Left ventricle myocardium inferior (tissue), 1 donor: ENCODE results near the gene CNTNAP2. TPM values are rescaled to one million over a fixed set of nuclear protein-coding genes. Genes with fewer than 3 reads are reported as not detected.

Experiments used
- DNase-seq: peaks from one replicate; pipeline ENCODE4 v3.0.0-alpha.2; 2020
- H3K27ac ChIP-seq: fragments of 200-600 bp; replicated peaks from 2 replicates; pipeline ENCODE4 v1.8.0; 2021
- H3K27me3 ChIP-seq: fragments of 200-600 bp; 2 replicates; pipeline ENCODE4 v1.8.0; 2021; ENCODE audit warnings: low read depth
- H3K36me3 ChIP-seq: fragments of 200-600 bp; 2 replicates; pipeline ENCODE4 v1.8.0; 2021
- H3K4me1 ChIP-seq: fragments of 200-600 bp; 2 replicates; pipeline ENCODE4 v1.8.0; 2021
- H3K4me3 ChIP-seq: fragments of 200-600 bp; 2 replicates; pipeline ENCODE4 v1.8.0; 2021; ENCODE audit warnings: mild to moderate bottlenecking, moderate library complexity
- H3K9me3 ChIP-seq: fragments of 200-600 bp; replicated peaks from 2 replicates; pipeline ENCODE4 v1.8.0; 2021
- intact Hi-C: fragments of 100-400 bp; cut with micrococcal nuclease; formaldehyde crosslinking; loops from one replicate; pipeline ENCODE4 v1.11.0; 2022
- total RNA-seq: library from RNA; stranded (reverse); fragmentation: NEBNext Ultra II Directional; extraction: Animal tissue kit (Norgen Biotek cat#: 25700); gene quantifications from one replicate; pipeline ENCODE4 v1.2.1, GENCODE V29; 2021
- TF ChIP-seq, protein P1 (sequence below): fragments of 200-600 bp; IDR thresholded peaks from 2 replicates; pipeline ENCODE4 v1.8.0; 2021; ENCODE audit warnings: antibody characterized with exemption, mild to moderate bottlenecking, borderline replicate concordance
- donor health status: DM: no; HTN: yes; CAD: no; lungs with severe emphysema.

The CNTNAP2 gene
- total RNA-seq, 1 donor from 2014 or later, result 0.99 TPM

DNA sequence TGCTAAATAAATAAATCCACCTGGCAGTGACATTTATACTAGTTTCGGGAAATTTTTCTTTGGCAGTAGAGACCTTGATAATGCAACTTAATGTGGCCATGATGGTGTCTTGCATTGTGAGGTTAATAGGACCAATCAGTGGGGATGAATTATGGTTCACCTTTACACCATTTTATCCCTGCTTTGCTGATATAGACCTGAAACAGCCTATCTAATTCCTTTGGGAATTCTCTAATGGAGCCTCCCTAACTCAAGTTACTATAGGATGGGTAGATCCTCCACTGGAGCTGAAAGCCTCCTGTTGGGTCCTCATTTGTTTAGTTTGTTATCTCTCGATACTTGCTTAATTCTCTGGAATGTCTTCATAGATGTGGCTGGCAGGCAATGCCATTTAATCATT, 276.7 kb downstream of the CNTNAP2 start:
- intact Hi-C loops, result no loop called here

DNA sequence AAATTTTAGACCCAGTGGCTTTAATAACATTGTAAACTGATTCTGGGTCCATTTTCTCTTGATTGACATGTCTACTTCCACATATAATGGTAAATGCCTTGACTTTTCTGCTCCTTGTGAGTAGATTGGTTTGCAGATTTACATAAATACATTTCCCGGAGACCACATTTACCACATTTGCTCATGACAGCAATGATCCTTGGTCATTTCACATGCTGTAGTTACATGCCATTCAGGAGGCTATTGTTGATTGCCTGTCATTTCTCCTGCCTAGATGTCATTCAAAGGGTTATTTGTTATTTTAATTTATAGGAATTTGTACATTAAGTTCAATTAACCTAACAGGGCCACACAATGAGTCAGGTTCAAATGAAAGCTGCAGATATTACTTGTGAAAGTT, 280.5 kb downstream of the CNTNAP2 start:
- no peaks in the 10 kb centered on the region for H3K4me1 ChIP-seq
- no peak overlapping the region for H3K4me3 ChIP-seq
- DNase-seq, result no peak
- intact Hi-C loops, result no loop called here
- no peaks in the 10 kb centered on the region for H3K36me3 ChIP-seq
- H3K27ac ChIP-seq, result no peak overlapping the region
- no peaks in the 10 kb centered on the region for H3K9me3 ChIP-seq
- TF ChIP-seq, protein P1, sequence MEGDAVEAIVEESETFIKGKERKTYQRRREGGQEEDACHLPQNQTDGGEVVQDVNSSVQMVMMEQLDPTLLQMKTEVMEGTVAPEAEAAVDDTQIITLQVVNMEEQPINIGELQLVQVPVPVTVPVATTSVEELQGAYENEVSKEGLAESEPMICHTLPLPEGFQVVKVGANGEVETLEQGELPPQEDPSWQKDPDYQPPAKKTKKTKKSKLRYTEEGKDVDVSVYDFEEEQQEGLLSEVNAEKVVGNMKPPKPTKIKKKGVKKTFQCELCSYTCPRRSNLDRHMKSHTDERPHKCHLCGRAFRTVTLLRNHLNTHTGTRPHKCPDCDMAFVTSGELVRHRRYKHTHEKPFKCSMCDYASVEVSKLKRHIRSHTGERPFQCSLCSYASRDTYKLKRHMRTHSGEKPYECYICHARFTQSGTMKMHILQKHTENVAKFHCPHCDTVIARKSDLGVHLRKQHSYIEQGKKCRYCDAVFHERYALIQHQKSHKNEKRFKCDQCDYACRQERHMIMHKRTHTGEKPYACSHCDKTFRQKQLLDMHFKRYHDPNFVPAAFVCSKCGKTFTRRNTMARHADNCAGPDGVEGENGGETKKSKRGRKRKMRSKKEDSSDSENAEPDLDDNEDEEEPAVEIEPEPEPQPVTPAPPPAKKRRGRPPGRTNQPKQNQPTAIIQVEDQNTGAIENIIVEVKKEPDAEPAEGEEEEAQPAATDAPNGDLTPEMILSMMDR, result no peak
- no peaks in the 10 kb centered on the region for H3K27me3 ChIP-seq

More for the DNA sequence above, 276.7 kb downstream of the CNTNAP2 start:
- H3K27me3 ChIP-seq, result no peaks in the 10 kb centered on the region
- H3K4me1 ChIP-seq, result no peaks in the 10 kb centered on the region
- no peak overlapping the region for H3K27ac ChIP-seq
- H3K9me3 ChIP-seq, result no peaks in the 10 kb centered on the region
- H3K36me3 ChIP-seq, result no peaks in the 10 kb centered on the region
- no peak overlapping the region for H3K4me3 ChIP-seq
- TF ChIP-seq, protein P1, result no peak
- no peak for DNase-seq

DNA sequence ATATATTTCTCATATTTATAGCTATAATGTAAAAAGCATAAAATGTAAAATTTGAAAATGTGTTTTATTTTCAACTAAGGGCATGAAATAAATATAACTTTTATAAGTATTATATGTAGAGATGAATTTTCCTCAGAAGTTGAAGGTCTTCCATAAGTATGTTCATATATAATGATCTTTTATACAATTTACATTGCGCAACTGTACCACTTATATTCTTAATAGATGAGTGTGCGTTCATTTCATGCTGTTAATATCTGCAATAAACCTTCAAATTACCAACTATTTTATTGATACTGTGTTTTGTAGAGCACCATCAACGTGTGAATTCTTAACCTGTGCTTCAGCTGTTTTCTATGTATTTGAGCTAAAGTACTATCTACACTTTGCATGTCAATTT, 285.3 kb downstream of the CNTNAP2 start:
- no peaks in the 10 kb centered on the region for H3K9me3 ChIP-seq
- H3K36me3 ChIP-seq, result no peaks in the 10 kb centered on the region
- no peaks in the 10 kb centered on the region for H3K4me1 ChIP-seq
- H3K27me3 ChIP-seq, result no peaks in the 10 kb centered on the region
- H3K4me3 ChIP-seq, result no peak overlapping the region
- DNase-seq, result no peak
- intact Hi-C loops, result no loop called here
- H3K27ac ChIP-seq, result no peak overlapping the region
- TF ChIP-seq, protein P1, result no peak

DNA sequence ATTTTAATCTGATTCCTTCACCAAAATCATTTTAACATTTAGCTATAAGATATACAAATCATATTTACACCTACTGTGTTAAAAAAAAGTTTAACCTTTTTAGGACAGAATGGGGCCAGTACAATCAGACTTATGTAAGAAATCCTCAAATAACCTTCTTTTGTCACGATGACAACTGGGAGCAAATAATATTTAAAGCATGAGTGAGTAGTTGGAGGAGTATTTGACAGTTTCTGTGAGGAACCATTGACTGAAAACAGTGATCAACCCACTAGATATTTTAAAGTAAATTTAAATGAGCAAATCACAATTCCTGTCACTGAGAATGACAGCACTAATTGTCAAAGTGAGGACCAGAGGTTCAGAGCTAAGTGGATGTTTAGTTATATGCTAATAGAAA, 289.1 kb downstream of the CNTNAP2 start:
- DNase-seq, result no peak
- TF ChIP-seq, protein P1, result no peak
- intact Hi-C loops, result no loop called here
- Histone ChIP-seq H3K9me3 (no peaks in the 10 kb centered on the region), H3K27ac (no peak overlapping the region), H3K4me3 (no peak overlapping the region), H3K36me3 (no peaks in the 10 kb centered on the region), H3K27me3 (no peaks in the 10 kb centered on the region), H3K4me1 (no peaks in the 10 kb centered on the region)

DNA sequence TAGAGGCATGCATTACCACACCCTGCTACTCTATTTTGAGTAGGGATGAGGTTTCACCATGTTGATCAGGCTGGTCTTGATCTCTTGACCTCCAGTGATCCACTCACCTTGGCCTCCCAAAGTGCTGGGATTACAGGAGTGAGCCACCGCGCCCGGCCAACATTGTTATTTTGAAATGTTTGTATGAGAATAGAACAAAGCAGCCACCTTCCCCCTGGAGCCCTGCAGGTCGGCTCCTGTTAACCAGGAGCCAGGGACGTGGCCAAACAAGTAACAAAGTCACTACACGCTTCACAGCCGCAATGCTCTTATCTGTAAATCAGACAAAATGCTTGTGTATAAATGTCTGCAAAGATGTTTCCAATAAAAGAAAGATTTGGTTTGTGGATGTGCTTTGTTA, 295.4 kb downstream of the CNTNAP2 start:
- no peak overlapping the region for H3K4me3 ChIP-seq
- no peaks in the 10 kb centered on the region for H3K27me3 ChIP-seq
- TF ChIP-seq, protein P1, result no peak
- no peaks in the 10 kb centered on the region for H3K36me3 ChIP-seq
- intact Hi-C loops, result no loop called here
- DNase-seq, result no peak
- H3K4me1 ChIP-seq, result no peaks in the 10 kb centered on the region
- no peaks in the 10 kb centered on the region for H3K9me3 ChIP-seq
- no peak overlapping the region for H3K27ac ChIP-seq

DNA sequence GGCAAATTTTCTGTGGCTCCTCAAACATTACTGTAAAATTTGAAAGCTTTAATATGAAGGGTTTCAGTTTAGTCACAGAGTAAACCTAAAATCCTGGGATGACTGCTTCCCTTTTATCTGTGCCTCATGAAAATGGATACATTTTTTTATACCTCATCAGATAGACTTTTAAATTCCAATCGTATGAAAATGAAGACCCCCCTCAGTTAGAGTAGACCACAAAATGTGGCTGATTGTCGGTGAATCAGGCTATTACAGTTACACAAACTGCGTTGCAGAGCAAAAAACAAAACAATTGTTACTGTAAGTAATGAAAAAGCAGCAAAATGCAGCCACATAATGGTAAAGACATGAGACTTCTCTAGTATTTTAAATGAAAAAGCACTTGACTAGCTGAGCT, 296.2 kb downstream of the CNTNAP2 start:
- Histone ChIP-seq H3K36me3 (no peaks in the 10 kb centered on the region), H3K4me1 (no peaks in the 10 kb centered on the region), H3K27ac (no peak overlapping the region), H3K4me3 (no peak overlapping the region), H3K27me3 (no peaks in the 10 kb centered on the region), H3K9me3 (no peaks in the 10 kb centered on the region)
- TF ChIP-seq, protein P1, result no peak
- intact Hi-C loops, result no loop called here
- no peak for DNase-seq
